Smooth muscle cell (in vitro differentiated cells): ENCODE results near the gene IFNA16. TPM values are rescaled to one million over a fixed set of nuclear protein-coding genes. Genes with fewer than 3 reads are reported as not detected.
A peak's percentile ranks its signal among the peaks of the same experiment; 100 is the strongest.
"Not testable (repeated sequence)": the region's sequence is repeated elsewhere in the genome, so short reads cannot be mapped to it uniquely, and the experiment has no call there.

ENCODE experiments used
- DNase-seq: peaks from one replicate; lab custom pipeline; 2025; ENCODE audit not compliant: unreplicated experiment; lab: John Stamatoyannopoulos, UW
- H2AFZ ChIP-seq: fragments of 200-600 bp; sonication (generic); 2 replicates; pipeline ENCODE4 v1.6.0; 2016; ENCODE audit warnings: antibody characterized with exemption, low read depth, mild to moderate bottlenecking
- H3F3A ChIP-seq: fragments of 200-600 bp; sonication (generic); 2 replicates; pipeline ENCODE4 v1.6.0; 2017; ENCODE audit warnings: antibody characterized with exemption, low read depth
- H3K27ac ChIP-seq: fragments of 200-600 bp; sonication (generic); 2 replicates; pipeline ENCODE4 v1.5.1; 2016; ENCODE audit warnings: low read depth, mild to moderate bottlenecking
- H3K27me3 ChIP-seq: fragments of 200-600 bp; sonication (generic); 2 replicates; pipeline ENCODE4 v1.6.1; 2016; ENCODE audit warnings: low read depth, mild to moderate bottlenecking
- H3K36me3 ChIP-seq: fragments of 200-600 bp; sonication (generic); 2 replicates; pipeline ENCODE4 v1.5.1; 2016; ENCODE audit warnings: low read depth
- H3K4me1 ChIP-seq: fragments of 200-600 bp; sonication (generic); 2 replicates; pipeline ENCODE4 v1.5.1; 2016; ENCODE audit warnings: low read depth
- H3K4me2 ChIP-seq: fragments of 200-600 bp; sonication (generic); 2 replicates; pipeline ENCODE4 v1.6.0; 2016; ENCODE audit warnings: mild to moderate bottlenecking
- H3K4me3 ChIP-seq: fragments of 200-600 bp; sonication (generic); 2 replicates; pipeline ENCODE4 v1.5.1; 2016; ENCODE audit warnings: mild to moderate bottlenecking
- H3K79me2 ChIP-seq: fragments of 200-600 bp; sonication (generic); 2 replicates; pipeline ENCODE4 v1.6.0; 2016; ENCODE audit warnings: low read depth, mild to moderate bottlenecking
- H3K9ac ChIP-seq: fragments of 200-600 bp; sonication (generic); 2 replicates; pipeline ENCODE4 v1.6.0; 2016; ENCODE audit warnings: low read depth
- H3K9me3 ChIP-seq: fragments of 200-600 bp; sonication (generic); replicated peaks from 2 replicates; pipeline ENCODE4 v1.5.1; 2016; ENCODE audit warnings: low read depth
- H4K20me1 ChIP-seq: fragments of 200-600 bp; sonication (generic); 2 replicates; pipeline ENCODE4 v1.6.0; 2016; ENCODE audit warnings: low read depth
- WGBS: methylation state at CpG from one replicate; pipeline ENCODE4 v1.1.7; 2016; ENCODE audit warnings: low lambda C conversion rate; 5-methylcytosine and 5-hydroxymethylcytosine counted together
- polyA plus RNA-seq: library from polyadenylated mRNA; unstranded; fragments of >200 nt; fragmentation: Nextera tagmentation; extraction: Ambion mirVana; gene quantifications from 2 replicates; pipeline ENCODE4 v1.2.1, GENCODE V29; 2016
- total RNA-seq: library from RNA; depleted of rRNA; stranded (reverse); fragments of >200 nt; gene quantifications from 2 replicates; pipeline ENCODE4 v1.2.3, GENCODE V29; 2014
- TF ChIP-seq, protein P1 (sequence below): fragments of 200-600 bp; sonication (generic); IDR thresholded peaks from 2 replicates; pipeline ENCODE4 v1.5.1; 2017; ENCODE audit warnings: borderline replicate concordance, mild to moderate bottlenecking, antibody characterized with exemption; ENCODE audit not compliant: insufficient read depth, poor library complexity, severe bottlenecking

Gene IFNA16
- total and polyA plus RNA-seq, 2 experiments from 2014 or later = not detected

DNA sequence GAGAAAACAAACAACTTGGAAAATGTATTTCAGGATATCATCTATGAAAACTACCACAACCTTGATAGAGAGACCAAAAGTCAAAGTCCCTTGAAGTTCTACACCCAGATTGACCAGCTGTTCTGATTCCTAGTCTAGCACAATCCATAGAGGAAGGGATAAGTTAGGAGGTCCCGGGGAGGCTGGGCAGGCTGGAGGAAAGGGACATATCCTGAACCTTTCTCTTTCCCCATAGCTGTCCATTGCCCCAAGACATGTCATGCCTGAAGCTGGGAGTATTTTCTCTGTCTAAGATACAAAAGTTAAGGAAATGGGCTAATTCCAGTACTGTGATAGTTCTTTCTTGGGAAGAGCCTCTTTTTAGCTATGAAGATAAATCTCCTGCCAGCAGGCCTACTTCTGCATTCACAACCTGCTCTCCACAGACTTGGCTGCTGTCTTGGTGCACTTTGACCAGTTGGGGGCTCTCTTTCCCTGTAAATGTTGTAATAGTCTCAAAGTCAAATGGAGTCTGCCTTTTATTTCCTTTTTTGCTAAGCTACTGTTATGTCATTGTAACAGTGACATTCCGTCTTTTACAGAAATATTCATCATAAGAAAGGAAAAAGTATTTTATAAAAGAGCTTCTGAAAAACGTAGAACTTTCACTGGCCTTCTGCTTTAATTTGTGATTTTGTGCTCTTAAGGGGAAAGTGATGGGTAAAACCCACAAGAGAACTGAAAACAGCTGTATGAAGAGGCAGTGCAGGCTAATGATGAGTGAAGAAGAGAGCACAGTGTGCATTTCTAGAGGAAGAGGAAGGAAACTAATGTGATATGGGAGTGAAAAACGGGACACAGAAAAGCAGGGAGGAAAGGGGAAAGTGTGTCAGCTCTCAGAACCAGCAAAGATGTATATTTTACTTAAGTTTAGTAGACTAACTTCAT lies 34.0 kb downstream of the IFNA16 start:
- H3K4me1 ChIP-seq, H3K27me3 ChIP-seq, H2AFZ ChIP-seq, H3K27ac ChIP-seq, H3K36me3 ChIP-seq, H3K9ac ChIP-seq, H4K20me1 ChIP-seq, H3K4me3 ChIP-seq, H3K4me2 ChIP-seq, H3F3A ChIP-seq, H3K9me3 ChIP-seq, H3K79me2 ChIP-seq, DNase-seq: not testable (repeated sequence)
- WGBS = 31% methylated on average over 4 of the region's 4 CpGs
- TF ChIP-seq, protein P1, sequence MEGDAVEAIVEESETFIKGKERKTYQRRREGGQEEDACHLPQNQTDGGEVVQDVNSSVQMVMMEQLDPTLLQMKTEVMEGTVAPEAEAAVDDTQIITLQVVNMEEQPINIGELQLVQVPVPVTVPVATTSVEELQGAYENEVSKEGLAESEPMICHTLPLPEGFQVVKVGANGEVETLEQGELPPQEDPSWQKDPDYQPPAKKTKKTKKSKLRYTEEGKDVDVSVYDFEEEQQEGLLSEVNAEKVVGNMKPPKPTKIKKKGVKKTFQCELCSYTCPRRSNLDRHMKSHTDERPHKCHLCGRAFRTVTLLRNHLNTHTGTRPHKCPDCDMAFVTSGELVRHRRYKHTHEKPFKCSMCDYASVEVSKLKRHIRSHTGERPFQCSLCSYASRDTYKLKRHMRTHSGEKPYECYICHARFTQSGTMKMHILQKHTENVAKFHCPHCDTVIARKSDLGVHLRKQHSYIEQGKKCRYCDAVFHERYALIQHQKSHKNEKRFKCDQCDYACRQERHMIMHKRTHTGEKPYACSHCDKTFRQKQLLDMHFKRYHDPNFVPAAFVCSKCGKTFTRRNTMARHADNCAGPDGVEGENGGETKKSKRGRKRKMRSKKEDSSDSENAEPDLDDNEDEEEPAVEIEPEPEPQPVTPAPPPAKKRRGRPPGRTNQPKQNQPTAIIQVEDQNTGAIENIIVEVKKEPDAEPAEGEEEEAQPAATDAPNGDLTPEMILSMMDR = peak; percentile 48

DNA sequence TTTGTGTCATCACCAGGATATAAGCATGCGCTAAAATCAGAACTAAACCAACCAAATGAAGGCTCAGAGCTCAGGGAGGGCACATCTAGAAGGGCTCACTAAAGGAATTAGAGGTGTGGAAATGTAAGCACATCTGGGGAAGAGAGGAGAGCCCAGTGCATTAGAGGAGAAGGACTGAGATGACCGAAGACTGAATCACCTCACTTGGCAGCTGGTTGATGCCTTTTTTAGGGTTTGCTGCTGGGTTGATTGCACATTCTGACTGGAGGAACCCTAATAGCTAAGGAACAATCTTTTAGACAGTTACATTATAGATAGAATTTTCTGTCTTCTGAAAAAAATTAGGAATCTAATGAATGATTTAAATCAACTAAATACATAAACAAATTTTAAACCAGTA lies 42.4 kb downstream of the IFNA16 start:
- Histone ChIP-seq H3K27me3 (peaks cover 23% of the 10 kb centered on the region), H3K9me3 (no peaks in the 10 kb centered on the region), H4K20me1 (no peaks in the 10 kb centered on the region), H3K4me2 (no peak overlapping the region), H3K36me3 (no peaks in the 10 kb centered on the region), H3K4me3 (no peak overlapping the region), H3K79me2 (no peaks in the 10 kb centered on the region), H2AFZ (no peak overlapping the region), H3F3A (no peaks in the 10 kb centered on the region), H3K27ac (no peak overlapping the region), H3K9ac (no peak overlapping the region), H3K4me1 (no peaks in the 10 kb centered on the region)
- no peak for DNase-seq
- WGBS = 91% methylated on average over 2 of the region's 2 CpGs
- TF ChIP-seq, protein P1 = no peak

DNA sequence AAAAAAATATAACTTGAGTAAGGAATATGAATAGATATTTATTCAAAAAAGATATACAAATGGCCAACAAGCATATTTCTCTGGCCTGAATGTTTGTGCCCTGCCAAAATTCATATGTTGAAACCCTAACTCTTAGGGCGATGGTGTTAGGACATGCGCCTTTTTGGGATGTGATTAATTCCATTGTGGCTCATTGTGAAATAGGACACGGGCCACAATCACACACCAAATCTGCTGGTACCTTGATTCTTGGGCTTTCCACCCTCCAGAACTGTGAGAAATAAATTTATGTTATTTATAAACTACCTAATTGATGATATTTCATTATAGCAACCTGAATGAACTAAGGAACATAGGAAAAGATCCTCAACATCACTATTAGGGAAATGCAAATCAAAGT lies 45.0 kb downstream of the IFNA16 start:
- no peak overlapping the region for H3K4me3 ChIP-seq
- H3K9me3 ChIP-seq = no peaks in the 10 kb centered on the region
- H3K27ac ChIP-seq = no peak overlapping the region
- no peak for DNase-seq
- no peaks in the 10 kb centered on the region for H4K20me1 ChIP-seq
- no peak overlapping the region for H3K9ac ChIP-seq
- H3K4me2 ChIP-seq = no peak overlapping the region
- H2AFZ ChIP-seq = no peak overlapping the region
- 92% methylated on average over 3 of the region's 3 CpGs for WGBS
- TF ChIP-seq, protein P1 = no peak
- H3K4me1 ChIP-seq = no peaks in the 10 kb centered on the region
- H3K79me2 ChIP-seq = no peaks in the 10 kb centered on the region
- H3K36me3 ChIP-seq = no peaks in the 10 kb centered on the region
- H3K27me3 ChIP-seq = peaks cover 19% of the 10 kb centered on the region
- H3F3A ChIP-seq = no peaks in the 10 kb centered on the region
